ENCODE results near the gene SHROOM3.
A peak's percentile ranks its signal among the peaks of the same experiment; 100 is the strongest.

Gene SHROOM3

DNA sequence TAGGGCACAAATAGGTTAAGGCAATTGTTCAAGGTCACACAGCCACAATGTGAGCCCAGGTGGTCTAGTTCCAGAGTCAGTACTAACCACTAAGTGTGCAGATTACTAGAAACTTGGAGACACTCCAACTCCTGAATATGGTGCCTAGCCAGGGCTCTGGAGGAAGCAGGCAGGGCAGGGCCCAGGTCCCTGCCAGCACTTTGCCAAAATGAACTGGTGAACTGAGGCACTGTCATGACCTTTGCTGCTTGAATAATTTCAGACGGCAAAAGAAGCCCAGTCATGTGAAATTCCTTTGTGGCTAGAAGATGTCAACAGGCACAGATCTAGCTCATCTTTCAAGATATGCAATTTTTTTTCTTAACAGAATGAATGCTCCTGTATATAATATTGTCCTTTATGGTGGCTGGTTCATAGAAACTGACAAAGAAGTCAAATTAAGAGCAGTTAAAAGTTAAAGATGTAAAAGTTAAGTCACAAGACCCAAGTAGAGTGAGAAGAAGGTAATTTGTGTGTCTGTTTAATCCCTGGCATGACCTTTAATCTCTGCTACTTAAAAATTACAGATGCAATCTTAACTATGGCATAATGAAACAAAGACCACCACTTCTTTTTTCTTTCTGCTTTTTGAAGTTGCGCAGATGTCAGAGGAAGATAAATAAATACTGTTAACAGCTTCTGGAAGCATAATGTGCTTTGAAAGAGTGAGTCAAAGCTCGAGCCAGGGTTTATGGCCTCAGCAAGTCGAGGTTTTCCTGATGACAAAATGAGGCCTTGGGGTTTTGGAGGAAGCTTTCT is 54.1 kb downstream of the SHROOM3 start:
- Histone ChIP-seq H3K36me3 (ENCODE audit: control insufficient read depth in 4 of 4, insufficient read depth in 4 of 4, low read length in 3 of 4) (no peaks in the 10 kb centered on the region), H3K27ac (ENCODE audit: insufficient read depth in 1 of 2, low read depth in 1 of 2, low read length in 2 of 2, poor library complexity in 1 of 2, severe bottlenecking in 2 of 2) (no peak overlapping the region), H3K4me3 (ENCODE audit: control insufficient read depth in 1 of 7, extremely low read depth in 1 of 7, insufficient read depth in 4 of 7, low read depth in 2 of 7, low read length in 6 of 7) (no peak overlapping the region), H3K4me1 (ENCODE audit: control extremely low read depth in 1 of 4, control insufficient read depth in 4 of 4, insufficient read depth in 4 of 4, low read length in 3 of 4) (no peaks in the 10 kb centered on the region), H3K27me3 (replicated peaks in 2 of 5; ENCODE audit: control insufficient read depth in 4 of 5, insufficient read depth in 5 of 5, low read length in 4 of 5) (no peaks in the 10 kb centered on the region), H3K9me3 (ENCODE audit: control extremely low read depth in 1 of 5, control insufficient read depth in 4 of 5, insufficient read depth in 2 of 5, low read depth in 1 of 5, low read length in 4 of 5) (no peaks in the 10 kb centered on the region)
- POLR2A ChIA-PET: no interaction called here
- CTCF ChIA-PET: interaction anchor here (1.2 kb wide), 1 partner anchor 19 kb away, joined by 5 read pairs; no protein-coding TSS in a partner anchor
- DNase-seq: peak in 2 of 3 donors; percentile 19 to 44
- 49% methylated on average over 3 of the region's 4 CpGs for WGBS (ENCODE audit: insufficient coverage)

DNA sequence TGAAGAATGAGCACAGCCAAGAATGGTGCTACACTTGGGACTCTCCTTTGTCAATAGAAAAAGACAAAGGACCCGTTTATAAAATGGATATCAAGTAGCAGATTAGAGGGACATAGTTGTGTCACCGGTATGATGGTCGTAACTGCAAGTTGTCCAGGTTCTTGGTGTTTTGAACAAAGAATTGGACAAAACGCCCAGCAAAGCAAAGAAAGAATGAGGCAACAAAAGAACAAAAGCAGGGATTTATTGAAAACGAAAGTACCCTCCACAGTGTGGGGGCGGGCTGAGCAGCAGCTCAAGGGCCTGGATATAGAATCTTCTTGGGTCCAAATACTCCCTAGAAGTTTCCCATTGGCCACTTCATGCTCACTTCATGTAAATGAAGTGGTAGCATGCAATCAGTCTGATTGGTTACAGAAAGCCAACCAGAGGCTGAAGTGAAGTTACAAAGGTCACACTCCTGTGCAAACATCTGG is 54.7 kb downstream of the SHROOM3 start:
- Histone ChIP-seq H3K27me3 (replicated peaks in 2 of 5; ENCODE audit: control insufficient read depth in 4 of 5, insufficient read depth in 5 of 5, low read length in 4 of 5) (no peaks in the 10 kb centered on the region), H3K4me1 (ENCODE audit: control extremely low read depth in 1 of 4, control insufficient read depth in 4 of 4, insufficient read depth in 4 of 4, low read length in 3 of 4) (no peaks in the 10 kb centered on the region), H3K36me3 (ENCODE audit: control insufficient read depth in 4 of 4, insufficient read depth in 4 of 4, low read length in 3 of 4) (no peaks in the 10 kb centered on the region), H3K4me3 (ENCODE audit: control insufficient read depth in 1 of 7, extremely low read depth in 1 of 7, insufficient read depth in 4 of 7, low read depth in 2 of 7, low read length in 6 of 7) (no peak overlapping the region), H3K9me3 (ENCODE audit: control extremely low read depth in 1 of 5, control insufficient read depth in 4 of 5, insufficient read depth in 2 of 5, low read depth in 1 of 5, low read length in 4 of 5) (no peaks in the 10 kb centered on the region), H3K27ac (ENCODE audit: insufficient read depth in 1 of 2, low read depth in 1 of 2, low read length in 2 of 2, poor library complexity in 1 of 2, severe bottlenecking in 2 of 2) (no peak overlapping the region)
- ChIA-PET CTCF (no interaction called here), POLR2A (no interaction called here)
- DNase-seq: no peak
- WGBS (ENCODE audit: insufficient coverage): 91% methylated on average over 6 of the region's 6 CpGs

DNA sequence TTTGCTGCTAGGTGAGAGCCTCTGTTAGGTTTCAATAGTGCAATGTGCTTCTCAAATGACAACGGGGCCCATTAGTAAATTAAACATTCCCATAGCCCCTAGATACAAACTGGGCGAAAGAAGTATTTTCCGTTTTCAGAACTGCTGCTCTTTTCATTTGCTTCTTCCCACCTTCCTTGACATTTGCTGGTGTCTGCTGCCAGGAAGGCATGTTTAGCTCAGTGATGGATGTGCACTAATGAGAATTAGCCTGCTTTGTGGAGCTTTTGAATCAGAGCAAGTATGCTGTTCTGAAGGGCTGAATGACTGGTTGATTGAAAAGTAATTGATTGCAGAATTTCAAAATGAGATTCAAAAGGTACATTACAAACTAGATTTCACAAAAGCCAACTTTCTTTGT is 57.0 kb downstream of the SHROOM3 start:
- CTCF ChIA-PET: interaction anchor here (0.8 to 1.3 kb wide), 2 partner anchors 13 to 265 kb away, joined by 3 read pairs; no protein-coding TSS in a partner anchor
- Histone ChIP-seq H3K36me3 (ENCODE audit: control insufficient read depth in 4 of 4, insufficient read depth in 4 of 4, low read length in 3 of 4) (no peaks in the 10 kb centered on the region), H3K27me3 (replicated peaks in 2 of 5; ENCODE audit: control insufficient read depth in 4 of 5, insufficient read depth in 5 of 5, low read length in 4 of 5) (peaks cover 0 to 2% (median 0%) of the 10 kb centered on the region in 5 experiments), H3K4me1 (ENCODE audit: control extremely low read depth in 1 of 4, control insufficient read depth in 4 of 4, insufficient read depth in 4 of 4, low read length in 3 of 4) (no peaks in the 10 kb centered on the region), H3K4me3 (ENCODE audit: control insufficient read depth in 1 of 7, extremely low read depth in 1 of 7, insufficient read depth in 4 of 7, low read depth in 2 of 7, low read length in 6 of 7) (no peak overlapping the region), H3K27ac (ENCODE audit: insufficient read depth in 1 of 2, low read depth in 1 of 2, low read length in 2 of 2, poor library complexity in 1 of 2, severe bottlenecking in 2 of 2) (no peak overlapping the region), H3K9me3 (ENCODE audit: control extremely low read depth in 1 of 5, control insufficient read depth in 4 of 5, insufficient read depth in 2 of 5, low read depth in 1 of 5, low read length in 4 of 5) (no peaks in the 10 kb centered on the region)
- DNase-seq: no peak
- POLR2A ChIA-PET: no interaction called here
- 80% methylated on average over 1 of the region's 3 CpGs for WGBS (ENCODE audit: insufficient coverage)

DNA sequence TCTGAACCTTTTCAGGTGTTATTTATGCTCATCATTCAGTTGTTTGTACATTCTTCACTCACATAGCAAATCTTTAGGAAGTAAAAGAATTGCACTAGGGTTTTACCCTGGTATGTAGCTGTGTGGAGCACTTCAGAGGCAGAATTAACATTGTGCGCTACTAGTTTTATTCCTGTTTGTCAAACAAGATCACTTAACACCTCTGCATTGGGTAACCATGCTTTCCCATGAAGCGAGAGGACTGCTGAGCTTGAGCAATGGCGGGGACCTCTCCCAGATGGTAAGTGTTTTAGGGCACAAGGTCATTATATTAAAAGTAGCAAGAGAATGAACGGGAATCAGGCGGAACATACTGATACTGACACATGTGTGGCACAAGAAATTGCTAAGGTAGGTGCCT is 59.2 kb downstream of the SHROOM3 start:
- ChIA-PET CTCF (interaction anchor here (3.0 kb wide), 1 partner anchor 11 kb away, joined by 9 read pairs; no protein-coding TSS in a partner anchor), POLR2A (no interaction called here)
- Histone ChIP-seq H3K27me3 (replicated peaks in 2 of 5; ENCODE audit: control insufficient read depth in 4 of 5, insufficient read depth in 5 of 5, low read length in 4 of 5) (peaks cover 0 to 2% (median 0%) of the 10 kb centered on the region in 5 experiments), H3K9me3 (ENCODE audit: control extremely low read depth in 1 of 5, control insufficient read depth in 4 of 5, insufficient read depth in 2 of 5, low read depth in 1 of 5, low read length in 4 of 5) (no peaks in the 10 kb centered on the region), H3K27ac (ENCODE audit: insufficient read depth in 1 of 2, low read depth in 1 of 2, low read length in 2 of 2, poor library complexity in 1 of 2, severe bottlenecking in 2 of 2) (no peak overlapping the region), H3K4me3 (ENCODE audit: control insufficient read depth in 1 of 7, extremely low read depth in 1 of 7, insufficient read depth in 4 of 7, low read depth in 2 of 7, low read length in 6 of 7) (no peak overlapping the region), H3K36me3 (ENCODE audit: control insufficient read depth in 4 of 4, insufficient read depth in 4 of 4, low read length in 3 of 4) (no peaks in the 10 kb centered on the region), H3K4me1 (ENCODE audit: control extremely low read depth in 1 of 4, control insufficient read depth in 4 of 4, insufficient read depth in 4 of 4, low read length in 3 of 4) (no peaks in the 10 kb centered on the region)
- DNase-seq: no peak
- 92% methylated on average over 3 of the region's 5 CpGs for WGBS (ENCODE audit: insufficient coverage)

DNA sequence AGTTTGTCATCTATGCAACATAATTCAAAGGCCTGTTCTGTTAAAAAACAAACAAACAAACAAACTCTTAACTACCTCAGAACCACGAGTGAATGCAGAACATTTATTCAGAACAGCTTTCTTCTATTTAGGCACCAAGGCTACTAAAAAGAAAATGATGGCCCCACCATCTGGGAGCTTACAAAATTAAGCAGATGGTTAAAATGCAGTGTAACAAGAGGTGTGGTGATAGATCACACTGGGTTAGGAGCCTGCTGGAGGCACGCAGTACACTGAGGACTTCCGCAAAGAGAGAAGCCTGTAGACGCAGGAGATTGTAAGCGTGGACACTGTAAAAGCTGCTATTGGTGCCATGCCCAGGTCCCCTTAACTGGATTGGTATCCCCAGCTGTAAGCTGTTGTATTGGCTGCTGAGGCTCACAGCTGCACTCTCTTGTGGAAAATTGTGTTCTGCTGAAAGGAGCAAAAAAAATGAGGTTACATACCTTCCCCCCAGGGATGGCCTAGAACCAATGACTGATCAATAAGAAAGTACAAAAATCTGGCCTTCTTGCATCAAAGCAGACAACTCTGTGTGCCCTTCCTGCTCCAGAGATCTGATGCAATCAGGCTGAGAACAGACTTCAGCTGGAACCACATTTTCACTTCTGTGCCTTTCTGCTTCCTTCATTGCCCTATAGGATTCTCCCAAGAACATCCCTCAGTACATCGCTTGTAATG is 60.0 kb downstream of the SHROOM3 start:
- H3K4me3 ChIP-seq (ENCODE audit: control insufficient read depth in 1 of 7, extremely low read depth in 1 of 7, insufficient read depth in 4 of 7, low read depth in 2 of 7, low read length in 6 of 7): no peak overlapping the region
- no peaks in the 10 kb centered on the region for H3K9me3 ChIP-seq (ENCODE audit: control extremely low read depth in 1 of 5, control insufficient read depth in 4 of 5, insufficient read depth in 2 of 5, low read depth in 1 of 5, low read length in 4 of 5)
- no peaks in the 10 kb centered on the region for H3K36me3 ChIP-seq (ENCODE audit: control insufficient read depth in 4 of 4, insufficient read depth in 4 of 4, low read length in 3 of 4)
- ChIA-PET CTCF (interaction anchor here (0.8 to 3.0 kb wide), 4 partner anchors 10 to 41 kb away, joined by 3 to 9 read pairs (median 4); no protein-coding TSS in a partner anchor), POLR2A (no interaction called here)
- peaks cover 0 to 2% (median 0%) of the 10 kb centered on the region in 5 experiments for H3K27me3 ChIP-seq (replicated peaks in 2 of 5; ENCODE audit: control insufficient read depth in 4 of 5, insufficient read depth in 5 of 5, low read length in 4 of 5)
- H3K4me1 ChIP-seq (ENCODE audit: control extremely low read depth in 1 of 4, control insufficient read depth in 4 of 4, insufficient read depth in 4 of 4, low read length in 3 of 4): no peaks in the 10 kb centered on the region
- no peak for DNase-seq
- no peak overlapping the region for H3K27ac ChIP-seq (ENCODE audit: insufficient read depth in 1 of 2, low read depth in 1 of 2, low read length in 2 of 2, poor library complexity in 1 of 2, severe bottlenecking in 2 of 2)
- 95% methylated on average over 4 of the region's 6 CpGs for WGBS (ENCODE audit: insufficient coverage)

DNA sequence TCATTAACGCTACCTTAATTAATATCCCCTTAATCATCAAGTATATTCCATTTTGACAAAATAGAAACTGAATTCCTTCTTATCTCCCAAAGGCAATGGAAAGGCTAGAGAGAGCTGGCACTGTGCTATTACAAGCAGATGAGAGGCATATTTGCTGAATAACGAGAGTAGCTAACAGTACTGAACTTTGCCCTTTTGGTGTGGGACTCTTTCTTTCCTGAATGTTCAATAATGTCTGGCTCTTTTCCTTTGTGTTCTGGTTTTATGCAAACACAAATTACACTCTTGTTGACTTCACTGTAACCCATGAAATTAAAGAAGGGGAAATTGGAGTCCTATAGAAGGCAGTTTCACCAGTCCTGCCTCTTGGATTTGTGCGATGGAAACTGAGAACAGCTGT is 63.5 kb downstream of the SHROOM3 start:
- ChIA-PET POLR2A (no interaction called here), CTCF (interaction anchor here (1.3 to 9.9 kb wide), 3 partner anchors 12 to 220 kb away, joined by 3 to 105 read pairs (median 16); partner anchors contain the start of gene SHROOM3)
- H3K4me1 ChIP-seq (ENCODE audit: control extremely low read depth in 1 of 4, control insufficient read depth in 4 of 4, insufficient read depth in 4 of 4, low read length in 3 of 4): no peaks in the 10 kb centered on the region
- WGBS (ENCODE audit: insufficient coverage): 100% methylated on average over 1 of the region's 3 CpGs
- no peak overlapping the region for H3K27ac ChIP-seq (ENCODE audit: insufficient read depth in 1 of 2, low read depth in 1 of 2, low read length in 2 of 2, poor library complexity in 1 of 2, severe bottlenecking in 2 of 2)
- H3K4me3 ChIP-seq (ENCODE audit: control insufficient read depth in 1 of 7, extremely low read depth in 1 of 7, insufficient read depth in 4 of 7, low read depth in 2 of 7, low read length in 6 of 7): no peak overlapping the region
- no peak for DNase-seq
- H3K27me3 ChIP-seq (replicated peaks in 2 of 5; ENCODE audit: control insufficient read depth in 4 of 5, insufficient read depth in 5 of 5, low read length in 4 of 5): peaks cover 0 to 5% (median 0%) of the 10 kb centered on the region in 5 experiments
- H3K9me3 ChIP-seq (ENCODE audit: control extremely low read depth in 1 of 5, control insufficient read depth in 4 of 5, insufficient read depth in 2 of 5, low read depth in 1 of 5, low read length in 4 of 5): no peaks in the 10 kb centered on the region
- H3K36me3 ChIP-seq (ENCODE audit: control insufficient read depth in 4 of 4, insufficient read depth in 4 of 4, low read length in 3 of 4): no peaks in the 10 kb centered on the region
